Activated naive CD4-positive, alpha-beta T cell treated with anti-CD3 and anti-CD28 coated beads, Interleukin-2, amount 10 ng/mL, durations not matched to agents 7 days and 5 days (primary cell): ENCODE data around the gene PHACTR1.
"Not testable (repeated sequence)": the region's sequence is repeated elsewhere in the genome, so short reads cannot be mapped to it uniquely, and the experiment has no call there.

Experiments used
- CTCF ChIA-PET: fragments of 350-600 bp; sonication (Branson Sonifier 250); formaldehyde crosslinking; loops from one replicate; lab custom pipeline; 2021; ENCODE audit warnings: antibody characterized with exemption; lab: Charles Lee
- DNase-seq: peaks from one replicate; pipeline ENCODE4 v3.0.0-alpha.2; 2020
- H3K27ac Mint-ChIP-seq: one replicate; pipeline ENCODE4 v1.8.0; 2021; ENCODE audit warnings: mild to moderate bottlenecking, moderate library complexity, mixed read lengths
- H3K27me3 Mint-ChIP-seq: one replicate; pipeline ENCODE4 v1.8.0; 2021; ENCODE audit warnings: mild to moderate bottlenecking, mixed read lengths
- H3K36me3 Mint-ChIP-seq: one replicate; pipeline ENCODE4 v1.8.0; 2021; ENCODE audit warnings: mixed read lengths
- H3K4me1 Mint-ChIP-seq: one replicate; pipeline ENCODE4 v1.8.0; 2021; ENCODE audit warnings: mixed read lengths
- H3K4me3 Mint-ChIP-seq: one replicate; pipeline ENCODE4 v1.8.0; 2021; ENCODE audit warnings: mild to moderate bottlenecking, moderate library complexity, mixed read lengths
- H3K9me3 Mint-ChIP-seq: one replicate; pipeline ENCODE4 v1.8.0; 2021; ENCODE audit warnings: mixed read lengths

The PHACTR1 gene

GRCh38 chr6:12720310-12720709 is 3.7 kb downstream of the PHACTR1 start:
- Mint-ChIP-seq H3K27me3 (no peaks in the 10 kb centered on the region), H3K9me3 (no peaks in the 10 kb centered on the region), H3K27ac (no peak overlapping the region), H3K4me1 (no peaks in the 10 kb centered on the region), H3K36me3 (no peaks in the 10 kb centered on the region), H3K4me3 (no peak overlapping the region)
- DNase-seq: no peak
- CTCF ChIA-PET: no interaction called here

GRCh38 chr6:12725263-12725662 is 8.7 kb downstream of the PHACTR1 start:
- Mint-ChIP-seq H3K27ac (no peak overlapping the region), H3K27me3 (peaks cover 6% of the 10 kb centered on the region), H3K36me3 (no peaks in the 10 kb centered on the region), H3K4me3 (no peak overlapping the region), H3K4me1 (no peaks in the 10 kb centered on the region), H3K9me3 (no peaks in the 10 kb centered on the region)
- CTCF ChIA-PET: no interaction called here
- no peak for DNase-seq

GRCh38 chr6:12729467-12729866 is 12.9 kb downstream of the PHACTR1 start:
- no peak overlapping the region for H3K27ac Mint-ChIP-seq
- no peaks in the 10 kb centered on the region for H3K9me3 Mint-ChIP-seq
- no peak overlapping the region for H3K4me3 Mint-ChIP-seq
- DNase-seq: no peak
- H3K27me3 Mint-ChIP-seq: peaks cover 6% of the 10 kb centered on the region
- no peaks in the 10 kb centered on the region for H3K4me1 Mint-ChIP-seq
- CTCF ChIA-PET: no interaction called here
- no peaks in the 10 kb centered on the region for H3K36me3 Mint-ChIP-seq

- H3K9me3 Mint-ChIP-seq, CTCF ChIA-PET: not testable (repeated sequence)
These were observed 14.2 kb downstream of the PHACTR1 start for GRCh38 chr6:12730809-12731208.

GRCh38 chr6:12733876-12734275 is 17.3 kb downstream of the PHACTR1 start:
- H3K36me3 Mint-ChIP-seq: no peaks in the 10 kb centered on the region
- no peaks in the 10 kb centered on the region for H3K4me1 Mint-ChIP-seq
- no peak overlapping the region for H3K27ac Mint-ChIP-seq
- no peaks in the 10 kb centered on the region for H3K27me3 Mint-ChIP-seq
- CTCF ChIA-PET: no interaction called here
- H3K4me3 Mint-ChIP-seq: no peak overlapping the region
- no peaks in the 10 kb centered on the region for H3K9me3 Mint-ChIP-seq
- no peak for DNase-seq

More at GRCh38 chr6:12730809-12731208, 14.2 kb downstream of the PHACTR1 start:
- H3K27ac Mint-ChIP-seq, H3K36me3 Mint-ChIP-seq, H3K4me3 Mint-ChIP-seq, H3K4me1 Mint-ChIP-seq, DNase-seq, H3K27me3 Mint-ChIP-seq: not testable (repeated sequence)

GRCh38 chr6:12735786-12736185 is 19.2 kb downstream of the PHACTR1 start:
- H3K36me3 Mint-ChIP-seq: no peaks in the 10 kb centered on the region
- H3K4me1 Mint-ChIP-seq: no peaks in the 10 kb centered on the region
- no peak overlapping the region for H3K4me3 Mint-ChIP-seq
- CTCF ChIA-PET: no interaction called here
- H3K27me3 Mint-ChIP-seq: no peaks in the 10 kb centered on the region
- H3K9me3 Mint-ChIP-seq: no peaks in the 10 kb centered on the region
- DNase-seq: no peak
- no peak overlapping the region for H3K27ac Mint-ChIP-seq

GRCh38 chr6:12748411-12748810 is 31.8 kb downstream of the PHACTR1 start:
- CTCF ChIA-PET: no interaction called here
- H3K36me3 Mint-ChIP-seq: no peaks in the 10 kb centered on the region
- DNase-seq: no peak
- H3K4me3 Mint-ChIP-seq: no peak overlapping the region
- no peak overlapping the region for H3K27ac Mint-ChIP-seq
- peaks cover 29% of the 10 kb centered on the region for H3K27me3 Mint-ChIP-seq
- H3K4me1 Mint-ChIP-seq: no peaks in the 10 kb centered on the region
- peaks cover 6% of the 10 kb centered on the region for H3K9me3 Mint-ChIP-seq

- Mint-ChIP-seq H3K4me3 (no peak overlapping the region), H3K27ac (no peak overlapping the region), H3K4me1 (no peaks in the 10 kb centered on the region), H3K36me3 (no peaks in the 10 kb centered on the region), H3K27me3 (peaks cover 29% of the 10 kb centered on the region), H3K9me3 (peaks cover 6% of the 10 kb centered on the region)
- DNase-seq: no peak
- CTCF ChIA-PET: no interaction called here
These were observed 32.4 kb downstream of the PHACTR1 start for GRCh38 chr6:12748815-12749521.

- DNase-seq: no peak
- Mint-ChIP-seq H3K27ac (no peak overlapping the region), H3K9me3 (peaks cover 6% of the 10 kb centered on the region), H3K27me3 (peaks cover 29% of the 10 kb centered on the region), H3K4me3 (no peak overlapping the region), H3K36me3 (no peaks in the 10 kb centered on the region), H3K4me1 (no peaks in the 10 kb centered on the region)
- CTCF ChIA-PET: no interaction called here
These were observed 33.2 kb downstream of the PHACTR1 start for GRCh38 chr6:12749531-12750379.

- H3K36me3 Mint-ChIP-seq: no peaks in the 10 kb centered on the region
- DNase-seq: no peak
- no peak overlapping the region for H3K27ac Mint-ChIP-seq
- H3K4me1 Mint-ChIP-seq: no peaks in the 10 kb centered on the region
- peaks cover 29% of the 10 kb centered on the region for H3K27me3 Mint-ChIP-seq
- H3K4me3 Mint-ChIP-seq: no peak overlapping the region
- peaks cover 6% of the 10 kb centered on the region for H3K9me3 Mint-ChIP-seq
- CTCF ChIA-PET: no interaction called here
These were observed 33.8 kb downstream of the PHACTR1 start for GRCh38 chr6:12750416-12750815.

GRCh38 chr6:12751694-12752325 is 35.2 kb downstream of the PHACTR1 start:
- H3K27me3 Mint-ChIP-seq: peaks cover 29% of the 10 kb centered on the region
- no peak overlapping the region for H3K4me3 Mint-ChIP-seq
- DNase-seq: peak; percentile 70
- no peak overlapping the region for H3K27ac Mint-ChIP-seq
- CTCF ChIA-PET: no interaction called here
- H3K36me3 Mint-ChIP-seq: no peaks in the 10 kb centered on the region
- peaks cover 3% of the 10 kb centered on the region for H3K9me3 Mint-ChIP-seq
- H3K4me1 Mint-ChIP-seq: no peaks in the 10 kb centered on the region

GRCh38 chr6:12753036-12753435 is 36.5 kb downstream of the PHACTR1 start:
- no peak overlapping the region for H3K27ac Mint-ChIP-seq
- no peaks in the 10 kb centered on the region for H3K4me1 Mint-ChIP-seq
- H3K9me3 Mint-ChIP-seq: peaks cover 3% of the 10 kb centered on the region
- DNase-seq: no peak
- H3K36me3 Mint-ChIP-seq: no peaks in the 10 kb centered on the region
- CTCF ChIA-PET: no interaction called here
- peaks cover 29% of the 10 kb centered on the region for H3K27me3 Mint-ChIP-seq
- no peak overlapping the region for H3K4me3 Mint-ChIP-seq

GRCh38 chr6:12760226-12760625 is 43.7 kb downstream of the PHACTR1 start:
- CTCF ChIA-PET: no interaction called here

GRCh38 chr6:12760911-12761310 is 44.3 kb downstream of the PHACTR1 start:
- H3K27me3 Mint-ChIP-seq: no peaks in the 10 kb centered on the region
- H3K36me3 Mint-ChIP-seq: no peaks in the 10 kb centered on the region
- DNase-seq: no peak
- H3K27ac Mint-ChIP-seq: no peak overlapping the region
- H3K9me3 Mint-ChIP-seq: no peaks in the 10 kb centered on the region
- no peaks in the 10 kb centered on the region for H3K4me1 Mint-ChIP-seq
- CTCF ChIA-PET: no interaction called here
- no peak overlapping the region for H3K4me3 Mint-ChIP-seq

More at GRCh38 chr6:12760226-12760625, 43.7 kb downstream of the PHACTR1 start:
- no peak for DNase-seq
- no peaks in the 10 kb centered on the region for H3K4me1 Mint-ChIP-seq
- no peaks in the 10 kb centered on the region for H3K9me3 Mint-ChIP-seq
- H3K27ac Mint-ChIP-seq: no peak overlapping the region
- H3K4me3 Mint-ChIP-seq: no peak overlapping the region
- H3K27me3 Mint-ChIP-seq: no peaks in the 10 kb centered on the region
- H3K36me3 Mint-ChIP-seq: no peaks in the 10 kb centered on the region
